Transverse colon (tissue), 1 donor: ENCODE results near the gene TBL1Y.

ENCODE experiments used
- EP300 ChIP-seq: sonication (generic); formaldehyde crosslinking; IDR thresholded peaks from one replicate; pipeline ENCODE4 v1.6.1; 2017; ENCODE audit warnings: antibody characterized with exemption, low read depth
- POLR2A ChIP-seq: fragments of 450-650 bp; IDR thresholded peaks from one replicate; pipeline ENCODE4 v1.6.1; 2016; ENCODE audit warnings: antibody characterized with exemption, mild to moderate bottlenecking, moderate library complexity

DNA sequence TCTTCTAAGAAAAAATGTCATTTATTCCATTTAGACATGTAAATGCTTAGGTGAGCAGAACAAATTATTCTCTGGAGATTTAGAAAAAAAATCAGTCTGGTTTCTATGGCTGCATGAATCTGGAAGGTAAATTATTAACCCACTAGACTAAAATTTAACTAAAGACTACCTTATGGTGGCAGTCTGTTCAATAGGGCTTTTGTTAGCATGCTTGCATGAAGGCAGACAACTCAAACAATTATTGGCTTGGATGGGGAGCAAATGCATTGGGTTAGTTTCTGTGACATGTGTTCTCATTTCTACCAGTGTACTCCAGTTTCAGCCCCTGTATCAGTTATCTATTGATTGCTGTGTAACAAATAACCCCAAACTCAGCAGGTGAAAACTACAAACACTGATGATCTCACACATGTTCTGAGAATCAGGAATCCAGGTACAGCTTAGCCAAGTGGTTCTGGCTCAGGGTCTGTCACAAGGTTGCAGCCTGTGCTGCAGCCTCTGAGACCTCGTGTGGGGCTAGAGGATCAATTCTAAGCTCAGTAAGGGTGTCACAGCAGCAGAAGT lies 87.1 kb downstream of the TBL1Y start:
- no peak for TF ChIP-seq POLR2A
- no peak for TF ChIP-seq EP300
